B cell (primary cell): ENCODE results near the gene TMSB4X.

Experiments used
- CTCF ChIP-seq: fragments of 200-600 bp; IDR thresholded peaks from one replicate; pipeline ENCODE4 v1.8.0; 2022; ENCODE audit warnings: antibody characterized with exemption, mild to moderate bottlenecking
- EZH2 ChIP-seq: IDR thresholded peaks from 2 replicates; pipeline ENCODE4 v1.6.1; 2012; ENCODE audit warnings: borderline replicate concordance, low read depth, mild to moderate bottlenecking, moderate library complexity, low read length; ENCODE audit not compliant: insufficient read depth, poor library complexity, severe bottlenecking

GRCh38 chrX:12950851-12951594 lies 23.9 kb upstream of the TMSB4X start:
- peak; percentile 58 for TF ChIP-seq CTCF
- TF ChIP-seq EZH2: no peak
